GM18517 (cell line): ENCODE data around the gene IFNL4.

Source experiments
- ATAC-seq: cut with Tn5 transposase; IDR thresholded peaks from one replicate; pipeline ENCODE4 v1.9.1; 2021; ENCODE audit warnings: mild to moderate bottlenecking, moderate library complexity; ENCODE audit not compliant: unreplicated experiment

Gene IFNL4

GRCh38 chr19:39196860-39197562, 51.6 kb downstream of the IFNL4 start, which contains the start of gene NCCRP1:
NCCRP1 (plus strand) TSS chr19:39196964; CDS start chr19:39196983, 19 bp downstream.
- no peak for ATAC-seq

DNA sequence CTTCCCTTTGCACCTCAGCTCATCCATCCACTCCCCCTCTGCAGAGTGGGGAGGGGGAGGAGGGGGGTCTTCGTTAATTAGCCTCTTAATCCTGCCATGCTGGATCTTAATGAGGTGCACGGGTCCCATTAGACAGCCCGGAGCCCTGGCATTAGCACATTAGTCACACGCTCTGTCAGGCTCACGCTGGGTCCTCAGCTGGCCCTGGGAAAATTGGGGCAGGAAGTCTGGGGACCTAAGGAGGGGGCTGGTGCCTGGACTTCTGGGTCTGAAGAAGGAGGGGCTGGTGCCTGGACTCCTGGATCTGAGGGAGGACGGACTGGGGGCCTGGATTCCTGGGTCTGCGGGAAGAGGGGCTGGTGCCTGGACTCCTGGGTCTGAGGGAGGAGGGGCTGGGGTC, 52.3 kb downstream of the IFNL4 start:
- no peak for ATAC-seq
